ENCODE measurements around the gene C1QTNF9.
"Not testable (repeated sequence)": the region's sequence is repeated elsewhere in the genome, so short reads cannot be mapped to it uniquely, and the experiment has no call there.

DNA sequence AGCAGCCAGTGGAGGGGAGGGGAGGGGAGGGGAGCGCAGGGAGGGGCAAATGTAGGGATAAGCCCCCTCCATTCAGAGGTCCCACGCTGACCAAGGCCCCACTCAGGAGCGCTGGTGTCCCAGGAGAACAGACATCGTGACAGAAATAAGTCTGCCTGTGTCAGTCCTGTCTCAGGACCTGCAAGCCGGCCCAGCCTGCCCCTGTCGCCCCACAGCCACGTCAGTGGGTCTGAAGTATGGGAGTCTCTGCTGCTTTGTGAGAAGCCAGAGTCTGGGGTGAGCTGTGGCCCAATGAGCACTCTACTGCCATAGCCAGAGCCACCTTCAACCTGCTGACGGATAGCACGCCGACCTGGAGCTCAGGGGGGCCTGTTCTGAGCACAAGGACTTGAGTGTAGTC is 8.5 kb downstream of the C1QTNF9 start:
- not testable (repeated sequence) for TF ChIP-seq YY1 (IDR thresholded peaks at IDR 0.05; ENCODE audit: insufficient read depth, insufficient read length); SUZ12 (IDR thresholded peaks at IDR 0.05; ENCODE audit: extremely low read depth, insufficient read depth, insufficient read length)
